Fibroblast of the aortic adventitia (primary cell): ENCODE data around the gene CDK5RAP1. TPM values are rescaled to one million over a fixed set of nuclear protein-coding genes. Genes with fewer than 3 reads are reported as not detected.
A peak's percentile ranks its signal among the peaks of the same experiment; 100 is the strongest.
"Not testable (repeated sequence)": the region's sequence is repeated elsewhere in the genome, so short reads cannot be mapped to it uniquely, and the experiment has no call there.

Experiments used
- DNase-seq: peaks from one replicate; pipeline ENCODE4 v3.0.0-alpha.2; 2010; ENCODE audit warnings: low read depth
- H3K4me3 ChIP-seq: 2 replicates; pipeline ENCODE4 v1.5.1; 2011; ENCODE audit warnings: low read depth, mild to moderate bottlenecking, control low read depth, low read length, moderate library complexity
- total RNA-seq: library from RNA; depleted of rRNA; stranded (reverse); fragments of >200 nt; gene quantifications from 2 replicates; pipeline ENCODE4 v1.2.3, GENCODE V29; 2012; ENCODE audit warnings: low replicate concordance
- TF ChIP-seq, protein P1 (sequence below): IDR thresholded peaks from 2 replicates; pipeline ENCODE4 v1.5.1; 2011; ENCODE audit warnings: mild to moderate bottlenecking, low read length, control low read depth, inconsistent platforms; ENCODE audit not compliant: insufficient read depth

CDK5RAP1 gene
- total RNA-seq, 1 donor = 14.8 TPM

DNA sequence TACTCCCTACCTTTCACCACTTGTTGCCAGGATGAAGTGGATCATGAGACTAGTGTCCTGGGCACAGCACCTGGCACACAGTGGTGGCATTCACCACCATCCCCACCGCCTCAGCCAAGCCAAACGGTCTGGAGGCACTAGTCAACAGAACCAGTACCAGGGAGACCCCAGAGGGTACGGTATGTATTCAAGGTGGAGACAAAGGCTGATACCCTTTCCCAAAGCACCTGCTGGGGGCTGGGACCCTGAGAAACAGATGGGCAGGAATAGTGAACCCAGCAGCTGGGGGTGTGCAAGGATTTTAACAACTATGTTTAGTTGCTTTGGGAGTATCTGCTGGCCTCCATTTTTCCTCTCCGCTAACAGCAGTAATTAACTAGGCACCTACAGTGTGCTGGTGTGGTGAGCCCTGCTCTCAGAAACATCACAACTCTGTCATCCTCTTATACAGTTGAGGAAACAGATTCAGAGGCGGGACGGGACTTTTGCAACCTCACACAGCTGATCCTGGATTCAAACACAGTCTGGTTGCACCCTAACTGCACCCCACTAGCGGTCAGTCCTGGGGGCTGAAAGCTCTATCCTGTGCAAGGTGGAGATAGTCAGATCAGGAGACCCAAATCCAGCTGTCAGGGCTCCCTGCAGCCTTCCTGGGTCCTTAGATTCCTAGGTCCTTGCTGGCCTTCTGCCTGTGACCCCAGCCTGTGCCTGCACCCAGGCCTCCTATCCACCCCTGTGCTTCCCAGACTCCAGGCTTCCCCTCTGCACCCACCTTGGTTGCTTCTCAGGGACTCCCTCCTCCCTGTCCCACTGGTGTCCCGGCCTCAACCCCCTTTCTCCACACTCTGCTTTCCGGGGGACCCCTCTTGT is 41.1 kb upstream of the CDK5RAP1 start:
- TF ChIP-seq, protein P1, sequence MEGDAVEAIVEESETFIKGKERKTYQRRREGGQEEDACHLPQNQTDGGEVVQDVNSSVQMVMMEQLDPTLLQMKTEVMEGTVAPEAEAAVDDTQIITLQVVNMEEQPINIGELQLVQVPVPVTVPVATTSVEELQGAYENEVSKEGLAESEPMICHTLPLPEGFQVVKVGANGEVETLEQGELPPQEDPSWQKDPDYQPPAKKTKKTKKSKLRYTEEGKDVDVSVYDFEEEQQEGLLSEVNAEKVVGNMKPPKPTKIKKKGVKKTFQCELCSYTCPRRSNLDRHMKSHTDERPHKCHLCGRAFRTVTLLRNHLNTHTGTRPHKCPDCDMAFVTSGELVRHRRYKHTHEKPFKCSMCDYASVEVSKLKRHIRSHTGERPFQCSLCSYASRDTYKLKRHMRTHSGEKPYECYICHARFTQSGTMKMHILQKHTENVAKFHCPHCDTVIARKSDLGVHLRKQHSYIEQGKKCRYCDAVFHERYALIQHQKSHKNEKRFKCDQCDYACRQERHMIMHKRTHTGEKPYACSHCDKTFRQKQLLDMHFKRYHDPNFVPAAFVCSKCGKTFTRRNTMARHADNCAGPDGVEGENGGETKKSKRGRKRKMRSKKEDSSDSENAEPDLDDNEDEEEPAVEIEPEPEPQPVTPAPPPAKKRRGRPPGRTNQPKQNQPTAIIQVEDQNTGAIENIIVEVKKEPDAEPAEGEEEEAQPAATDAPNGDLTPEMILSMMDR = no peak
- peak overlapping the region; percentile 78 for H3K4me3 ChIP-seq
- DNase-seq = no peak

DNA sequence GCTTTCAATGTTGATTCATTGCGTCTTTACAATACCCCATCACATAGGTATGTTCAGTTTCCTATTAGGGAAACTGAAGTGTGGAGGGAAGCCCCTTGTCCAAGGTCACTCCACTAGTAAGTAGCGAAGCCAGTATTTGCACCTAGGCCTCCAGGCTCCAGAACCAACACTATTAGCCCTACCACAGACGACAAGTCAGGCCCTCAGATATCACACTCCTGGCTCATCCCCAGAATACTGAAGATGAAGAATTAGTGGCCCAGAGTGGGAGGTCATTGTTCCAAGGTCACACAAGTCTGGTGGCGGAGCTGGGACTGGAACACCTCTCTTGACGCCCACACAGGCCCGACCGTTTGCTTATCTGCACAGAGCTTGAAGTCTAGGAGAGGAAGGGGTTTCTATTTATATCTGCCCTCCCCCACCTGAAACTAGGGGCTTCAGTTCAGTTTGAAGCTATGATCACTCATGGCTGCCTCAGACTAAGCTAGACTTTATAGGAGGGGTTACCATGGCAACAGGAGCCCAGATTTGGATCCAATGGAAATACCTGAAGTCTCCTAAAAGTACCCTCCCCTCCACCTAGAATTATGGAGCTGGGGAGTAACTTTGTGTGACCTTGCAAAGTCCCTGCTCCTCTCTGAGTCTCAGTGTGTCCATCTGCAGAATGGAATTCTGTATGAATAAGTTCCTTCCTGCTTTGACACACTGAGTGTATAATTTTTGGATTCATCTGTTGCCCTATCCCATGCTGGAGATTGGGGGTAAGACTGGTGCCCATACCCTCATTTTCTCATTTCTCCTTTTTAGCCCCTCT is 40.0 kb upstream of the CDK5RAP1 start:
- no peak for DNase-seq
- no peak overlapping the region for H3K4me3 ChIP-seq
- TF ChIP-seq, protein P1 = no peak

DNA sequence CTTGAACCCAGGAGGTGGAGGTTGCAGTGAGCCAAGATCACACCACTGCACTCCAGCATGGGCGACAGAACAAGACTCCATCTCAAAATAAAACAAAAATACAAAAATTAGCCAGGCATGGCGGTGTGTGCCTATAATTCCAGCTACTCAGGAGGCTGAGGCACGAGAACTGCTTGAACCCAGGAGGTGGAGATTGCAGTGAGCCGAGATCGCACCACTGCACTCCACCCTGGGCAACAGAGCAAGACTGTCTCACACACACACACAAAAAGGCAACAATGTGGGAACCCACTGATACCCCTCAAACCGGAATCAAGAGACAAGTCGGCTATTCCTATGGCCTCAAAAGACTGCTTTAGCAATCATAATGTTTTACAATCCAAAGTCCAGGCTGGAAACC is 39.2 kb upstream of the CDK5RAP1 start:
- DNase-seq, H3K4me3 ChIP-seq: not testable (repeated sequence)

DNA sequence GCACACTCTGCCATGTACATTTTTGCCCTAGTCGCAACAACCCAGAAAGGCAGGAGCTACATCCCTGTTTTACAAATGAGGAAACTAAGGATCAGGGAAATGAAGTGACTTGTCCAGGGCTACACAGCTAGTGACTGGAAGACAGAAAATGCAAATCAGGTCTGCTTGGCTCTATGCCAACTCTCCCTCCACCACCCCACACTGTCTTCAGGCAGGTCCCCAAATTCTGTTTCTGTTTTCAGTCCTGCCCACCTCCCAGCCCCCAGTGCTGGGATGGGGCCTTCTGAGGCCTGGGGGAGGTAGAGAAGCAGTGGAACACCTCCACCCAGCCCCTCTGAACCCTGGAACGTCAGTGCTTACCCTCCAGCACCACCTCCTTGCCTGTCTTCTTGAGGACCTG is 37.2 kb upstream of the CDK5RAP1 start:
- H3K4me3 ChIP-seq = no peak overlapping the region
- TF ChIP-seq, protein P1 = no peak
- no peak for DNase-seq

DNA sequence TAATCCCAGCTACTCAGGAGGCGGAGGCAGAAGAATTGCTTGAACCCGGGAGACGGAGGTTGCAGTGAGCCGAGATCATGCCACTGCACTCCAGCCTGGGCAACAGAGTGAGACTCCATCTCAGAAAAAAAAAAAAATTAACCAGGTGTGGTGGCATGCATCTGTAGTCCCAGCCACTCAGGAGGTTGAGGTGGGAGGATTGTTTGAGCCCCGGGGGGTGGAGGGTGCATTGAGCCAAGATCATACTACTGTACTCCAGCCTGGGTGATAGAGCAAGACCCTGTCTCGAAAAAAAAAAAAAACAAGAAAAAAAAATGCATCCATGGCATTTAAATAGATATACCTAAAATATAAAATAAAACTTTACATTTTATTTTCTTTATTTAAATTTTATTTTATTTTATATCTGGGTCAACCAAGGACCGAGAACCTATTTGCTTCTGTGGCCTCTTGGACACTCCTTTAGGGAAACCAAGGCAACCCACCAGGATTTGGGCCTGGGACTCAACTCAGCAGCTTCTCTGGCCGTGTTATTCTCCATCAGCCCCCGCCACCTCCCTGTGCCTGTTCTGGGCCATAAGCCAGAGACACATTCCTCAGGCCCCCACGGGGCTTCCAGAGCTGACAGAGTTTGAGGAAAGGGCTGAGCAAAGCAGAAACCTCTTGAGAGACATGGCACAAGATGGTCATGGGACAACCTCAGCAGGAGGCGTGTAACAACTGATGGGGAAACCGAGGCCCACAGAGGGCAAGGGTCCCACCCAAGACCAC is 36.0 kb upstream of the CDK5RAP1 start:
- TF ChIP-seq, protein P1 = no peak
- H3K4me3 ChIP-seq = no peak overlapping the region
- DNase-seq = peak; percentile 50

DNA sequence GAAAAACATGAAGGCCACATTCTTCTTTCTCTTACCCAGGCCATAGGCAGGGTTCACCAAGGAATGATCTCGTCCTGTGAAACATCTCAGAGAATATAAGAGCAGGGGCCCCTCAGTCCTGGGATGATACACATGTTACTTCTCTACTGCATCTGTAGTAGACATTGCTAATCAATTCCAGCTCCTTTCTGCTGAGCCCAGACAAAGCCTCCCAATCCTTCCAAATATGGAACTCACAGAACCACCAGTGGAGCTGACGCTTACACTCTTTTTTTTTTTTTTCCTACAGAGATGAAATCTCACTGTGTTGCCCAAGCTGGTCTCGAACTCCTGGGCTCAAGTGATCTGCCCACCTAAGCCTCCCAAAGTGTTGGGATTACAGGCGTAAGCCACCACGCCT is 33.1 kb upstream of the CDK5RAP1 start:
- no peak for DNase-seq

More for the DNA sequence above, 33.1 kb upstream of the CDK5RAP1 start:
- H3K4me3 ChIP-seq = no peak overlapping the region
- TF ChIP-seq, protein P1 = no peak
